Measurements from ENCODE around the gene PCNX3. TPM values are rescaled to one million over a fixed set of nuclear protein-coding genes. Genes with fewer than 3 reads are reported as not detected.

The PCNX3 gene
- total RNA-seq, 2 donors from 2014 or later: 48.1 to 57.3 TPM

GRCh38 chr11:65580756-65581155 is 34.8 kb upstream of the PCNX3 start:
- no peak overlapping the region for H3K4me3 Mint-ChIP-seq
- 93 to 100% methylated on average over 1 to 5 of the region's 8 CpGs for WGBS, 2 experiments (ENCODE audit: insufficient coverage in 1 of 2, insufficient read length in 1 of 2)
- no peak overlapping the region for H3K27ac ChIP-seq (ENCODE audit: low read depth, low read length)
- H3K4me3 ChIP-seq (ENCODE audit: low read length): no peak overlapping the region
- no peaks in the 10 kb centered on the region for H3K9me3 Mint-ChIP-seq
- H3K36me3 ChIP-seq (ENCODE audit: control insufficient read depth, insufficient read depth, low read length): no peaks in the 10 kb centered on the region
- no peak for DNase-seq
- H3K9me3 ChIP-seq (ENCODE audit: control insufficient read depth, low read length): no peaks in the 10 kb centered on the region
- TF ChIP-seq CTCF (conservative IDR thresholded peaks at IDR 0.05): no peak
- peaks cover 56% of the 10 kb centered on the region for H3K27me3 ChIP-seq (ENCODE audit: control insufficient read depth, insufficient read depth, low read length, poor library complexity, severe bottlenecking)
- H3K9ac ChIP-seq (ENCODE audit: extremely low read depth, low read length, poor library complexity, severe bottlenecking): no peak overlapping the region
- H3K27ac Mint-ChIP-seq: no peak overlapping the region
- H3K27me3 Mint-ChIP-seq (ENCODE audit: insufficient read depth): peaks cover 90% of the 10 kb centered on the region
- peaks cover 6% of the 10 kb centered on the region for H3K4me1 Mint-ChIP-seq
- no peaks in the 10 kb centered on the region for H3K36me3 Mint-ChIP-seq (ENCODE audit: low read depth)
- H3K4me1 ChIP-seq (ENCODE audit: control insufficient read depth, insufficient read depth, low read length): no peaks in the 10 kb centered on the region

GRCh38 chr11:65581928-65582327 is 33.6 kb upstream of the PCNX3 start:
- Mint-ChIP-seq H3K4me1 (peaks cover 6% of the 10 kb centered on the region), H3K27ac (no peak overlapping the region), H3K27me3 (ENCODE audit: insufficient read depth) (peaks cover 93% of the 10 kb centered on the region), H3K4me3 (no peak overlapping the region), H3K36me3 (ENCODE audit: low read depth) (no peaks in the 10 kb centered on the region), H3K9me3 (no peaks in the 10 kb centered on the region)
- 83 to 92% methylated on average over 1 to 3 of the region's 3 CpGs for WGBS, 2 experiments (ENCODE audit: insufficient coverage in 1 of 2, insufficient read length in 1 of 2)
- H3K4me1 ChIP-seq (ENCODE audit: control insufficient read depth, insufficient read depth, low read length): no peaks in the 10 kb centered on the region
- H3K36me3 ChIP-seq (ENCODE audit: control insufficient read depth, insufficient read depth, low read length): no peaks in the 10 kb centered on the region
- H3K4me3 ChIP-seq (ENCODE audit: low read length): no peak overlapping the region
- no peak for TF ChIP-seq CTCF (conservative IDR thresholded peaks at IDR 0.05)
- no peak overlapping the region for H3K9ac ChIP-seq (ENCODE audit: extremely low read depth, low read length, poor library complexity, severe bottlenecking)
- DNase-seq: no peak
- no peak overlapping the region for H3K27ac ChIP-seq (ENCODE audit: low read depth, low read length)
- peaks cover 54% of the 10 kb centered on the region for H3K27me3 ChIP-seq (ENCODE audit: control insufficient read depth, insufficient read depth, low read length, poor library complexity, severe bottlenecking)
- H3K9me3 ChIP-seq (ENCODE audit: control insufficient read depth, low read length): no peaks in the 10 kb centered on the region

- Mint-ChIP-seq H3K4me1 (peaks cover 1% of the 10 kb centered on the region), H3K4me3 (no peak overlapping the region), H3K9me3 (no peaks in the 10 kb centered on the region), H3K27me3 (ENCODE audit: insufficient read depth) (peaks cover 93% of the 10 kb centered on the region), H3K27ac (no peak overlapping the region), H3K36me3 (ENCODE audit: low read depth) (no peaks in the 10 kb centered on the region)
- H3K27me3 ChIP-seq (ENCODE audit: control insufficient read depth, insufficient read depth, low read length, poor library complexity, severe bottlenecking): peaks cover 50% of the 10 kb centered on the region
- H3K27ac ChIP-seq (ENCODE audit: low read depth, low read length): no peak overlapping the region
- no peaks in the 10 kb centered on the region for H3K9me3 ChIP-seq (ENCODE audit: control insufficient read depth, low read length)
- no peak overlapping the region for H3K4me3 ChIP-seq (ENCODE audit: low read length)
- WGBS, 2 experiments (ENCODE audit: insufficient coverage in 1 of 2, insufficient read length in 1 of 2): 96 to 97% methylated on average over 7 to 10 of the region's 10 CpGs
- TF ChIP-seq CTCF (conservative IDR thresholded peaks at IDR 0.05): no peak
- no peaks in the 10 kb centered on the region for H3K4me1 ChIP-seq (ENCODE audit: control insufficient read depth, insufficient read depth, low read length)
- H3K36me3 ChIP-seq (ENCODE audit: control insufficient read depth, insufficient read depth, low read length): no peaks in the 10 kb centered on the region
- no peak overlapping the region for H3K9ac ChIP-seq (ENCODE audit: extremely low read depth, low read length, poor library complexity, severe bottlenecking)
- no peak for DNase-seq
Observed at GRCh38 chr11:65583589-65583988, 32.0 kb upstream of the PCNX3 start.

All from endodermal cell (in vitro differentiated cells).